Neural progenitor cell (in vitro differentiated cells): ENCODE results near the gene KCTD10. TPM values are rescaled to one million over a fixed set of nuclear protein-coding genes. Genes with fewer than 3 reads are reported as not detected.
"Not testable (repeated sequence)": the region's sequence is repeated elsewhere in the genome, so short reads cannot be mapped to it uniquely, and the experiment has no call there.

Source experiments
- DNase-seq: peaks from one replicate; pipeline ENCODE4 v3.0.0-alpha.2; 2016; ENCODE audit warnings: low spot score
- H2AFZ ChIP-seq: fragments of 200-600 bp; sonication (generic); replicated peaks from 2 replicates; pipeline ENCODE4 v1.6.1; 2016; ENCODE audit warnings: antibody characterized with exemption
- H3F3A ChIP-seq: fragments of 200-600 bp; sonication (generic); 2 replicates; pipeline ENCODE4 v1.6.1; 2016; ENCODE audit warnings: antibody characterized with exemption, low read depth
- H3K27ac ChIP-seq: fragments of 200-600 bp; sonication (generic); 2 replicates; pipeline ENCODE4 v1.5.1; 2016; ENCODE audit warnings: mild to moderate bottlenecking
- H3K27me3 ChIP-seq: fragments of 200-600 bp; sonication (generic); 2 replicates; pipeline ENCODE4 v1.6.1; 2016; ENCODE audit warnings: mild to moderate bottlenecking, moderate library complexity
- H3K36me3 ChIP-seq: fragments of 200-600 bp; sonication (generic); 2 replicates; pipeline ENCODE4 v1.5.1; 2016
- H3K4me1 ChIP-seq: fragments of 200-600 bp; sonication (generic); 2 replicates; pipeline ENCODE4 v1.6.1; 2016; ENCODE audit warnings: mixed run types
- H3K4me2 ChIP-seq: fragments of 200-600 bp; sonication (generic); 2 replicates; pipeline ENCODE4 v1.6.1; 2016
- H3K4me3 ChIP-seq: fragments of 200-600 bp; sonication (generic); 2 replicates; pipeline ENCODE4 v1.5.1; 2016
- H3K79me2 ChIP-seq: fragments of 200-600 bp; sonication (generic); 2 replicates; pipeline ENCODE4 v1.6.1; 2016; ENCODE audit warnings: low read depth
- H3K9ac ChIP-seq: fragments of 200-600 bp; sonication (generic); 2 replicates; pipeline ENCODE4 v1.6.1; 2016
- H3K9me3 ChIP-seq: fragments of 200-600 bp; sonication (generic); 2 replicates; pipeline ENCODE4 v1.5.1; 2016; ENCODE audit warnings: low read depth
- H4K20me1 ChIP-seq: fragments of 200-600 bp; sonication (generic); 2 replicates; pipeline ENCODE4 v1.6.1; 2016; ENCODE audit warnings: low read depth
- H3K27ac Mint-ChIP-seq: 3 replicates; pipeline ENCODE4 v1.8.0; 2021; ENCODE audit warnings: mixed read lengths
- H3K27me3 Mint-ChIP-seq: 2 replicates; pipeline ENCODE4 v1.8.0; 2022; ENCODE audit warnings: low read depth, mild to moderate bottlenecking, inconsistent platforms, moderate library complexity, mixed read lengths; ENCODE audit not compliant: insufficient read depth
- H3K36me3 Mint-ChIP-seq: 3 replicates; pipeline ENCODE4 v1.8.0; 2021; ENCODE audit warnings: mixed read lengths
- H3K4me1 Mint-ChIP-seq: 3 replicates; pipeline ENCODE4 v1.8.0; 2021; ENCODE audit warnings: mixed read lengths
- H3K4me3 Mint-ChIP-seq: 3 replicates; pipeline ENCODE4 v1.8.0; 2021; ENCODE audit warnings: mild to moderate bottlenecking, moderate library complexity, mixed read lengths
- H3K9me3 Mint-ChIP-seq: 3 replicates; pipeline ENCODE4 v1.8.0; 2020; ENCODE audit warnings: mixed read lengths
- EZH2 ChIP-seq: fragments of 200-600 bp; sonication (generic); IDR thresholded peaks from 2 replicates; pipeline ENCODE4 v1.6.1; 2017; ENCODE audit warnings: antibody characterized with exemption, mild to moderate bottlenecking, moderate library complexity
- EZH2phosphoT487 ChIP-seq: fragments of 200-600 bp; sonication (generic); IDR thresholded peaks from 2 replicates; pipeline ENCODE4 v1.6.1; 2017; ENCODE audit warnings: antibody characterized with exemption
- total RNA-seq: library from RNA; depleted of rRNA; stranded (reverse); fragments of >200 nt; gene quantifications from 2 replicates; pipeline ENCODE4 v1.2.3, GENCODE V29; 2015; ENCODE audit warnings: low replicate concordance
- TF ChIP-seq, protein P1 (sequence below): fragments of 200-600 bp; sonication (generic); IDR thresholded peaks from 2 replicates; pipeline ENCODE4 v1.5.1; 2017; ENCODE audit warnings: antibody characterized with exemption, mild to moderate bottlenecking

Gene KCTD10
- total RNA-seq, 1 donor from 2014 or later, result 57.5 TPM

DNA sequence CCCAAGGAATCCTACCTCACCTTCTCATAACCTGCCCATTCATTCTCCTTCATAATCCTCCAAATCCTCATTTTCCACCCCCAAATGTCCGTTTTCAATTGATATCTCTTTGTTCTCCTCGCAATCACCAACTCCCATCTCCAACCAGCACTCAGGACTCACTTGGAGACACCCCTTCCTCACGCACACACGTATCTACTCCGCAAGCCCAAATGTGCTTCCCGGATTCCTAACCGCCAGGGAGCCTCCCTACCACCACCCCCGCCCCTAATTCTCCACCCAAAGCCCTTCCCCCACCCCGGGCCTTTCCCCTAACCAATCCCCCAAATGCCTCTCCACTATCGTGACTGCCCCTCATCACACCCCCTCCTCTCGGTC is 304 bp downstream of the KCTD10 start:
- no peaks in the 10 kb centered on the region for H3K9me3 ChIP-seq
- no peaks in the 10 kb centered on the region for H3F3A ChIP-seq
- H3K27ac ChIP-seq, result peak overlapping the region; percentile 96
- no peaks in the 10 kb centered on the region for H3K36me3 Mint-ChIP-seq
- peaks cover 31% of the 10 kb centered on the region for H3K4me1 Mint-ChIP-seq
- H3K4me1 ChIP-seq, result peaks cover 14% of the 10 kb centered on the region
- H3K27ac Mint-ChIP-seq, result peak overlapping the region; percentile 100
- H4K20me1 ChIP-seq, result peaks cover 45% of the 10 kb centered on the region
- H3K9ac ChIP-seq, result peak overlapping the region; percentile 97
- peaks cover 80% of the 10 kb centered on the region for H3K79me2 ChIP-seq
- peaks cover 5% of the 10 kb centered on the region for H3K27me3 Mint-ChIP-seq
- no peaks in the 10 kb centered on the region for H3K9me3 Mint-ChIP-seq
- TF ChIP-seq, protein P1, sequence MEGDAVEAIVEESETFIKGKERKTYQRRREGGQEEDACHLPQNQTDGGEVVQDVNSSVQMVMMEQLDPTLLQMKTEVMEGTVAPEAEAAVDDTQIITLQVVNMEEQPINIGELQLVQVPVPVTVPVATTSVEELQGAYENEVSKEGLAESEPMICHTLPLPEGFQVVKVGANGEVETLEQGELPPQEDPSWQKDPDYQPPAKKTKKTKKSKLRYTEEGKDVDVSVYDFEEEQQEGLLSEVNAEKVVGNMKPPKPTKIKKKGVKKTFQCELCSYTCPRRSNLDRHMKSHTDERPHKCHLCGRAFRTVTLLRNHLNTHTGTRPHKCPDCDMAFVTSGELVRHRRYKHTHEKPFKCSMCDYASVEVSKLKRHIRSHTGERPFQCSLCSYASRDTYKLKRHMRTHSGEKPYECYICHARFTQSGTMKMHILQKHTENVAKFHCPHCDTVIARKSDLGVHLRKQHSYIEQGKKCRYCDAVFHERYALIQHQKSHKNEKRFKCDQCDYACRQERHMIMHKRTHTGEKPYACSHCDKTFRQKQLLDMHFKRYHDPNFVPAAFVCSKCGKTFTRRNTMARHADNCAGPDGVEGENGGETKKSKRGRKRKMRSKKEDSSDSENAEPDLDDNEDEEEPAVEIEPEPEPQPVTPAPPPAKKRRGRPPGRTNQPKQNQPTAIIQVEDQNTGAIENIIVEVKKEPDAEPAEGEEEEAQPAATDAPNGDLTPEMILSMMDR, result no peak
- TF ChIP-seq EZH2 (no peak), EZH2phosphoT487 (no peak)
- H3K4me2 ChIP-seq, result peak overlapping the region; percentile 99
- H3K27me3 ChIP-seq, result no peaks in the 10 kb centered on the region
- H3K36me3 ChIP-seq, result no peaks in the 10 kb centered on the region
- peak overlapping the region; percentile 100 for H2AFZ ChIP-seq
- H3K4me3 Mint-ChIP-seq, result peak overlapping the region; percentile 95
- no peak for DNase-seq
- H3K4me3 ChIP-seq, result peak overlapping the region; percentile 95

DNA sequence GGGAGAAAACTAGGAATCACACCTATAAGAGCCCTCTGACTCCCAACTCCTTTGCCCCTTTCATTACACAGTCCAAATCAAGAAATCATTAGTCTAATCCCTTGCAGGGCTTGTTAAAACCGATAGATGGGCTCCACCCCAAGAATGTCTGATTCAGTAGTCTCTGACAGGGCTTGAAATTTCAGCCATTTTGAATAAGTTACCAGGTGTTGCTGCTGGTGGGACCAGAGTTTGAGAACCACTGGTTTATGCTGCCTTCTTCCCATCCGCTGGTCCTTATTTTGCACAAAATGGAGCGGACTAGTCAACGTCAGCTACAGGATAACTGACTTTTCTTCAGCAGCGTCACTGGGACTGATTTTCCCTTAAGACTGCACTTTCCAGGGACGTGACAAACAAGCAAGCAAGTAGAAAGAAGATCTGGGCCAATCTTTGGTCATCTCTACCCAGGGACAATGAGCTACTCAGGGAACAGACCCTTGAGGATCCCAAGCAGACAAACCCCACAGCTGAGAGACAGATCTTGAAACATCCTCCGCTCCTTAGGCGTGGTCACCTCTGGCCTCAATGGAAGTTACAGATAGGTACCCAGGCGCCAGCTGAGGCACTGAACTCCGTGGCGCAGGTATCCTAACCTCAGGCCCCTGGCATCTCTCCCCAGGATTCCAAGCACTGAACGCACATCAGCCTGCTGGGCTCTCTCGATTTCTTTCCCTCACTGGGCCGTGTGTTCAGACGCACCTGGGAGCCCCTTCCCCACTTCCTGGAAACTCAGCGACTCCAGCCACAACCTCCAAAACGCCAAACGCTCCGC is 900 bp downstream of the KCTD10 start:
- peaks cover 86% of the 10 kb centered on the region for H3K79me2 ChIP-seq
- H3K27me3 ChIP-seq, result no peaks in the 10 kb centered on the region
- peaks cover 31% of the 10 kb centered on the region for H3K4me1 Mint-ChIP-seq
- peaks cover 5% of the 10 kb centered on the region for H3K27me3 Mint-ChIP-seq
- no peaks in the 10 kb centered on the region for H3K36me3 Mint-ChIP-seq
- H3K27ac Mint-ChIP-seq, result peak overlapping the region; percentile 100
- peak overlapping the region; percentile 95 for H3K4me3 ChIP-seq
- no peaks in the 10 kb centered on the region for H3K36me3 ChIP-seq
- peaks cover 51% of the 10 kb centered on the region for H4K20me1 ChIP-seq
- peak overlapping the region; percentile 100 for H2AFZ ChIP-seq
- H3K9me3 Mint-ChIP-seq, result no peaks in the 10 kb centered on the region
- peak; percentile 24 for DNase-seq
- H3F3A ChIP-seq, result no peaks in the 10 kb centered on the region
- H3K9ac ChIP-seq, result peak overlapping the region; percentile 97
- peaks cover 14% of the 10 kb centered on the region for H3K4me1 ChIP-seq
- no peaks in the 10 kb centered on the region for H3K9me3 ChIP-seq
- TF ChIP-seq EZH2phosphoT487 (no peak), EZH2 (no peak)
- TF ChIP-seq, protein P1, result no peak
- H3K4me2 ChIP-seq, result peak overlapping the region; percentile 99
- no peak overlapping the region for H3K27ac ChIP-seq
- H3K4me3 Mint-ChIP-seq, result peak overlapping the region; percentile 95

DNA sequence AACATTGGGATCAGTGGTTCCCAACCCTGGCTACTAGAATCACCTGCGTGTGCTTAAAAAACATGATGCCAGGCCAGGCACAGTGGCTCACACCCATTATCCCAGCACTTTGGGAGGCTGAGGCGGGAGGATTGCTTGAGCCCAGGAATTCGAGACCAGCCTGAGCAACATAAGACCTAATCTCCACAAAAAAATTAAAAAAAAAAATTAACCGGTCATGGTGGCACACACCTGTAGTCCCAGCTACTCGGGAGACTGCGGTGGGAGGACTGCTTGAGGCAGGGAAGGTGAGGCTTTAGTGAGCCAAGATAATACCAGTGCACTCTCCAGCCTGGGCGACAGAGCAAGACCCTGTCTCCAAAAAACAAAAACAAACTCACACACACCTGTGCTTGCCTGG is 2.0 kb downstream of the KCTD10 start:
- no peak overlapping the region for H3K4me2 ChIP-seq
- H3K36me3 ChIP-seq, result no peaks in the 10 kb centered on the region
- no peaks in the 10 kb centered on the region for H3K27me3 ChIP-seq
- H4K20me1 ChIP-seq, result peaks cover 62% of the 10 kb centered on the region
- Mint-ChIP-seq H3K27me3 (peaks cover 5% of the 10 kb centered on the region), H3K27ac (no peak overlapping the region), H3K9me3 (no peaks in the 10 kb centered on the region), H3K36me3 (peaks cover 2% of the 10 kb centered on the region), H3K4me1 (peaks cover 36% of the 10 kb centered on the region), H3K4me3 (peak overlapping the region; percentile 95)
- no peaks in the 10 kb centered on the region for H3F3A ChIP-seq
- H3K79me2 ChIP-seq, result peaks cover 95% of the 10 kb centered on the region
- H3K9ac ChIP-seq, result no peak overlapping the region
- H3K4me3 ChIP-seq, result no peak overlapping the region
- no peaks in the 10 kb centered on the region for H3K9me3 ChIP-seq
- no peak overlapping the region for H3K27ac ChIP-seq
- no peak for TF ChIP-seq EZH2
- TF ChIP-seq, protein P1, result no peak
- no peak for TF ChIP-seq EZH2phosphoT487
- DNase-seq, result no peak
- peaks cover 14% of the 10 kb centered on the region for H3K4me1 ChIP-seq
- H2AFZ ChIP-seq, result no peak overlapping the region

DNA sequence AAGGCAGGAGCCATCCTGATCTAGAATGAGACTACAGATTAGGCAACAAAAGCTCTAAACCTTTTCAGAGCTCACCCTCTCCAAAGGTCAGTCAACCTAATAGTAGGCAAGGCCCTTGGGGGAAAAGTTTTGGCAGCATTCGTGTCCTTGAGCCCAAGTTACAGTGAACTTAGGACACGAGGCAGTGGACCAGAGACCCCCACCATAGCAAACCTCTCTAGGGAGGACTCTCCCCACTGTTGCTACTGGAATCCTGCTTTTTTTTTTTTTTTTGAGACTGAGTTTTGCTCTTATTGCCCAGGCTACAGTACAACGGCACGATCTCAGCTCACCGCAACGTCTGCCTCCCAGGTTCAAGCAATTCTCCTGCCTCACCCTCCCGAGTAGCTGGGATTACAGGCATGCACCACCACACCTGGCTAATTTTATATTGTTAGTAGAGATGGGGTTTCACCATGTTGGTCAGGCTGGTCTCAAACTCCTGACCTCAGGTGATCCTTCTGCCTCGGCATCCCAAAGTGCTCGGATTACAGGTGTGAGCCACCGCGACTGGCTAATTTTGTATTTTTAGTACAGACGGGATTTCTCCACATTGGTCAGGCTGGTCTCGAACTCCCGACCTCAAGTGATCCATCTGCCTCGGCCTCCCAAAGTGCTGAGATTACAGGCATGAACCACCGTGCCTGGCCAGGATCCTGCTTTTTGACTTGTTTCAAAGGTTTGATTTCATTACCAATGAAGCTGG is 3.4 kb downstream of the KCTD10 start:
- H3K27me3 ChIP-seq, H2AFZ ChIP-seq, H3K4me2 ChIP-seq, DNase-seq, H3F3A ChIP-seq, H3K4me3 Mint-ChIP-seq, H3K27ac ChIP-seq, H3K9me3 ChIP-seq, H3K27me3 Mint-ChIP-seq, H3K9me3 Mint-ChIP-seq, H3K4me3 ChIP-seq, H3K36me3 ChIP-seq, H3K36me3 Mint-ChIP-seq, H3K9ac ChIP-seq, H3K27ac Mint-ChIP-seq: not testable (repeated sequence)
- Histone ChIP-seq H4K20me1 (peaks cover 73% of the 10 kb centered on the region), H3K4me1 (peaks cover 13% of the 10 kb centered on the region), H3K79me2 (peaks cover 95% of the 10 kb centered on the region)
- peaks cover 33% of the 10 kb centered on the region for H3K4me1 Mint-ChIP-seq
